DND-41 (cell line): ENCODE results near the gene IGLL1.
A peak's percentile ranks its signal among the peaks of the same experiment; 100 is the strongest.
"Not testable (repeated sequence)": the region's sequence is repeated elsewhere in the genome, so short reads cannot be mapped to it uniquely, and the experiment has no call there.

Experiments used
- ATAC-seq: fragments of 200-7000 bp; cut with Tn5 transposase; 3 replicates; pipeline ENCODE4 v1.9.1; 2021; ENCODE audit warnings: low read depth; ENCODE audit not compliant: insufficient read depth
- DNase-seq: peaks from one replicate; pipeline ENCODE4 v3.0.0-alpha.2; 2020
- H2AFZ ChIP-seq: 2 replicates; pipeline ENCODE4 v1.6.0; 2012; ENCODE audit warnings: low read depth, low read length
- H3K27ac ChIP-seq: 2 replicates; pipeline ENCODE4 v1.5.1; 2012; ENCODE audit warnings: low read length, inconsistent platforms
- H3K27me3 ChIP-seq: fragments of 200-600 bp; sonication (generic); 2 replicates; pipeline ENCODE4 v1.6.0; 2012; ENCODE audit warnings: low read length, mild to moderate bottlenecking, inconsistent platforms; ENCODE audit not compliant: insufficient read depth, poor library complexity
- H3K36me3 ChIP-seq: 2 replicates; pipeline ENCODE4 v1.5.1; 2012; ENCODE audit warnings: low read length, inconsistent platforms; ENCODE audit not compliant: insufficient read depth
- H3K4me1 ChIP-seq: 2 replicates; pipeline ENCODE4 v1.5.1; 2012; ENCODE audit warnings: mild to moderate bottlenecking, low read length; ENCODE audit not compliant: insufficient read depth
- H3K4me2 ChIP-seq: 2 replicates; pipeline ENCODE4 v1.6.0; 2012; ENCODE audit warnings: mild to moderate bottlenecking, moderate library complexity, low read length, inconsistent platforms; ENCODE audit not compliant: insufficient read depth
- H3K4me3 ChIP-seq, 2 experiments: fragments of 200-600 bp in 1 of 2; shearing (Covaris generic) in 1 of 2; 2 replicates each; pipeline ENCODE4 v1.5.1; 2012 to 2016; ENCODE audit warnings: inconsistent platforms in 2 of 2, low read length in 2 of 2, mild to moderate bottlenecking in 2 of 2, low read depth in 1 of 2, moderate library complexity in 1 of 2
- H3K79me2 ChIP-seq: 2 replicates; pipeline ENCODE4 v1.6.0; 2012; ENCODE audit warnings: low read length, inconsistent platforms; ENCODE audit not compliant: insufficient read depth
- H3K9ac ChIP-seq: 2 replicates; pipeline ENCODE4 v1.6.0; 2012; ENCODE audit warnings: low read depth, mild to moderate bottlenecking, inconsistent platforms, low read length, moderate library complexity
- H3K9me3 ChIP-seq: 2 replicates; pipeline ENCODE4 v1.5.1; 2012; ENCODE audit warnings: low read length, moderate library complexity, mild to moderate bottlenecking, inconsistent platforms; ENCODE audit not compliant: insufficient read depth, severe bottlenecking
- H4K20me1 ChIP-seq: 2 replicates; pipeline ENCODE4 v1.6.0; 2012; ENCODE audit warnings: low read length; ENCODE audit not compliant: insufficient read depth
- CTCF ChIP-seq: IDR thresholded peaks from 2 replicates; pipeline ENCODE4 v1.5.1; 2012; ENCODE audit warnings: borderline replicate concordance, low read length, moderate library complexity, mild to moderate bottlenecking; ENCODE audit not compliant: poor library complexity, severe bottlenecking; ENCODE audit errors: extremely low read depth
- EZH2 ChIP-seq: IDR thresholded peaks from 3 replicates; pipeline ENCODE4 v1.6.1; 2012; ENCODE audit warnings: borderline replicate concordance, low read depth, mild to moderate bottlenecking, moderate library complexity, low read length, inconsistent platforms; ENCODE audit not compliant: severe bottlenecking

Gene IGLL1

GRCh38 chr22:23562186-23562585 is 17.9 kb downstream of the IGLL1 start:
- no peak overlapping the region for H3K9ac ChIP-seq
- peaks cover 11% of the 10 kb centered on the region; the same call in 1 of the 2 replicates for H4K20me1 ChIP-seq
- H3K27ac ChIP-seq = no peak overlapping the region
- no peak overlapping the region for H3K4me3 ChIP-seq
- no peaks in the 10 kb centered on the region for H3K9me3 ChIP-seq
- H3K4me1 ChIP-seq = peaks cover 23% of the 10 kb centered on the region
- DNase-seq (no peak), ATAC-seq (no peak)
- H3K36me3 ChIP-seq = no peaks in the 10 kb centered on the region
- TF ChIP-seq EZH2 (no peak), CTCF (no peak)
- H2AFZ ChIP-seq = no peak overlapping the region
- peaks cover 17% of the 10 kb centered on the region; the same call in 1 of the 2 replicates for H3K79me2 ChIP-seq
- peak overlapping the region; percentile 23 for H3K4me2 ChIP-seq
- peaks cover 20% of the 10 kb centered on the region for H3K27me3 ChIP-seq

GRCh38 chr22:23561025-23561510 is 19.0 kb downstream of the IGLL1 start:
- not testable (repeated sequence) for ATAC-seq, H3K36me3 ChIP-seq

GRCh38 chr22:23560215-23560614 is 19.9 kb downstream of the IGLL1 start:
- not testable (repeated sequence) for H3K27me3 ChIP-seq, H3K4me3 ChIP-seq, H3K36me3 ChIP-seq, ATAC-seq, H2AFZ ChIP-seq, DNase-seq, H3K4me1 ChIP-seq, H3K9me3 ChIP-seq, H4K20me1 ChIP-seq, H3K27ac ChIP-seq, H3K4me2 ChIP-seq, H3K9ac ChIP-seq
- peaks cover 17% of the 10 kb centered on the region; the same call in 1 of the 2 replicates for H3K79me2 ChIP-seq

More at GRCh38 chr22:23561025-23561510, 19.0 kb downstream of the IGLL1 start:
- not testable (repeated sequence) for DNase-seq, H4K20me1 ChIP-seq, H2AFZ ChIP-seq, H3K4me2 ChIP-seq, H3K9me3 ChIP-seq, H3K9ac ChIP-seq, H3K27me3 ChIP-seq, H3K4me3 ChIP-seq, H3K27ac ChIP-seq
- H3K79me2 ChIP-seq = peaks cover 17% of the 10 kb centered on the region; the same call in 1 of the 2 replicates
- peaks cover 16% of the 10 kb centered on the region for H3K4me1 ChIP-seq

- Histone ChIP-seq H3K4me1 (no peaks in the 10 kb centered on the region), H3K4me3 (no peak overlapping the region), H2AFZ (no peak overlapping the region), H3K9me3 (no peaks in the 10 kb centered on the region), H4K20me1 (0 out of 2 replicates have a peak, but pooled peaks cover 2% of the 10 kb centered on the region), H3K9ac (no peak overlapping the region), H3K27ac (no peak overlapping the region), H3K4me2 (no peak overlapping the region), H3K27me3 (no peaks in the 10 kb centered on the region), H3K36me3 (no peaks in the 10 kb centered on the region), H3K79me2 (0 out of 2 replicates have a peak, but pooled peaks cover 4% of the 10 kb centered on the region)
- ATAC-seq (no peak), DNase-seq (no peak)
- TF ChIP-seq EZH2 (no peak), CTCF (no peak)
Observed at GRCh38 chr22:23557467-23557866, 22.6 kb downstream of the IGLL1 start.
